GM12878 (cell line): ENCODE results near the gene HLA-B. TPM values are rescaled to one million over a fixed set of nuclear protein-coding genes. Genes with fewer than 3 reads are reported as not detected.

Source experiments
- ATF7 ChIP-seq: fragments of 450-650 bp; IDR thresholded peaks from 2 replicates; pipeline ENCODE4 v1.6.1; 2016; ENCODE audit warnings: low read depth, mild to moderate bottlenecking
- BCL11A ChIP-seq: IDR thresholded peaks from 2 replicates; pipeline ENCODE4 v1.6.1; 2011; ENCODE audit warnings: low read depth, low read length
- CHD2 ChIP-seq: IDR thresholded peaks from 2 replicates; pipeline ENCODE4 v1.6.1; 2011; ENCODE audit warnings: low read depth, low read length, improper control_type of control experiment, borderline replicate concordance
- HDAC2 ChIP-seq: fragments of 200-600 bp; sonication (generic); IDR thresholded peaks from 2 replicates; pipeline ENCODE4 v1.6.1; 2017
- KLF5 ChIP-seq: fragments of 450-650 bp; IDR thresholded peaks from 2 replicates; pipeline ENCODE4 v1.6.1; 2014; ENCODE audit warnings: mild to moderate bottlenecking; ENCODE audit not compliant: partially characterized antibody
- LARP7 ChIP-seq: fragments of 450-650 bp; IDR thresholded peaks from 2 replicates; pipeline ENCODE4 v1.6.1; 2017; ENCODE audit warnings: mild to moderate bottlenecking
- MTA2 ChIP-seq: fragments of 450-650 bp; IDR thresholded peaks from 2 replicates; pipeline ENCODE4 v1.6.1; 2016; ENCODE audit warnings: low read depth, mild to moderate bottlenecking, moderate library complexity
- NFIC ChIP-seq: IDR thresholded peaks from 2 replicates; pipeline ENCODE4 v1.6.1; 2012; ENCODE audit warnings: low read depth, mild to moderate bottlenecking, inconsistent platforms, low read length, moderate library complexity
- NFYB ChIP-seq: IDR thresholded peaks from 2 replicates; pipeline ENCODE4 v1.6.1; 2011; ENCODE audit warnings: low read depth, mild to moderate bottlenecking, low read length, improper control_type of control experiment, moderate library complexity; ENCODE audit not compliant: insufficient read depth
- NR2F1 ChIP-seq: fragments of 450-650 bp; conservative IDR thresholded peaks from 2 replicates; pipeline ENCODE4 v1.6.1; 2017; ENCODE audit warnings: mild to moderate bottlenecking
- RFX5 ChIP-seq: IDR thresholded peaks from 2 replicates; pipeline ENCODE4 v1.6.1; 2011; ENCODE audit warnings: low read depth, low read length, improper control_type of control experiment
- SMAD5 ChIP-seq: IDR thresholded peaks from 2 replicates; pipeline ENCODE4 v1.6.1; 2016; ENCODE audit warnings: antibody characterized with exemption, low read depth
- SMARCA5 ChIP-seq: fragments of 450-650 bp; IDR thresholded peaks from 2 replicates; pipeline ENCODE4 v1.6.1; 2017; ENCODE audit warnings: mild to moderate bottlenecking
- SMC3 ChIP-seq: IDR thresholded peaks from 2 replicates; pipeline ENCODE4 v1.6.1; 2011; ENCODE audit warnings: low read length, improper control_type of control experiment, borderline replicate concordance
- TCF3 ChIP-seq: IDR thresholded peaks from 2 replicates; pipeline ENCODE4 v1.6.1; 2012; ENCODE audit warnings: low read depth, mild to moderate bottlenecking, low read length, borderline replicate concordance; ENCODE audit not compliant: insufficient read depth
- ZNF207 ChIP-seq: fragments of 450-650 bp; IDR thresholded peaks from 2 replicates; pipeline ENCODE4 v1.6.1; 2014; ENCODE audit warnings: antibody characterized with exemption, mild to moderate bottlenecking, borderline replicate concordance
- polyA plus RNA-seq, 11 experiments: library from polyadenylated mRNA; depleted of rRNA in 4 of 11; unstranded in 6 of 11; stranded (reverse) in 5 of 11; fragments of >200 nt; fragmentation: Nextera tagmentation in 4 of 11; fragmentation: Illumina TruSeq in 1 of 11; extraction: Ambion mirVana in 4 of 11; extraction: Trizol in 1 of 11; gene quantifications; 1 replicate in 1 of 11; 2 replicates in 10 of 11; pipeline versions ENCODE4 v1.2.1 to v1.2.3, GENCODE V29; 2011 to 2016; ENCODE audit warnings: inconsistent platforms in 2 of 11, missing spikeins in 2 of 11, low read depth in 1 of 11
- total RNA-seq, 4 experiments: library from RNA; depleted of rRNA in 3 of 4; stranded (reverse); fragments of >200 nt in 3 of 4; fragmentation: Illumina TruSeq in 1 of 4; extraction: Trizol in 1 of 4; gene quantifications; 2 replicates each; pipeline versions ENCODE4 v1.2.1 to v1.2.3, GENCODE V29; 2013 to 2021
- TF ChIP-seq, protein P1 (sequence below): fragments of 450-650 bp; IDR thresholded peaks from 2 replicates; pipeline ENCODE4 v1.6.1; 2017; ENCODE audit warnings: borderline replicate concordance
- TF ChIP-seq, protein P2 (sequence below): fragments of 450-650 bp; IDR thresholded peaks from 2 replicates; pipeline ENCODE4 v1.6.1; 2017; ENCODE audit warnings: mild to moderate bottlenecking, moderate library complexity
- TF ChIP-seq, protein P3 (sequence below): fragments of 450-650 bp; IDR thresholded peaks from 2 replicates; pipeline ENCODE4 v1.6.1; 2018; ENCODE audit warnings: borderline replicate concordance, mild to moderate bottlenecking; ENCODE audit not compliant: partially characterized antibody
- TF ChIP-seq, protein P4 (sequence below): fragments of 450-650 bp; IDR thresholded peaks from 2 replicates; pipeline ENCODE4 v1.6.1; 2016; ENCODE audit warnings: mild to moderate bottlenecking, moderate library complexity, borderline replicate concordance

Gene HLA-B
- total and polyA plus RNA-seq, 10 of the 15 experiments (the other 5 are each of a cell fraction or from before 2014, with no cell fraction given): 820 to 5,128 (median 3,370) TPM

DNA sequence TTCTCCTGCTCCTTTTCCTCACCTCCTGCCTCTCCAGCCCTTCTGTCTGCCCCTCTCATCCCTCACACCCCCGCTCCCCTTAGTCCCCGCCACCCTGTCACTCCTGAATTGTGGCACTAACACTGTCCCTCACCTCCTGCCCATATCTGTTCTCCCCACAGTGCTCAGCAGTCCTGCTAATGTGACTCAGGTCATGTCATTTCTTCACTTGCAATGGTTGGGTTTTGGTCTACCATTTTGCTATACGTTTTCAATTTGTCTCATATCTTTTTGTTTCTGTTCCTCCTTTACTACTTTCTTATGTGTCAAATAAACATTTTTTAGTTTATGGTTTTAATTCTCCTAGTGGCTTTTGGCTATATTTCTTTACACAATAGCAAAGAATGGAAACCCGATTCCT is 1.3 kb upstream of the HLA-B start (continued):
- TF ChIP-seq RFX5 (no peak), LARP7 (no peak), TCF3 (no peak), HDAC2 (no peak), MTA2 (peak; percentile 31; the same call in 1 of the 2 replicates), SMARCA5 (no peak), KLF5 (no peak), BCL11A (peak; percentile 49; the same call in 1 of the 2 replicates), CHD2 (no peak), SMC3 (no peak), NFYB (no peak), ZNF207 (no peak), ATF7 (no peak), SMAD5 (0 out of 2 replicates have a peak, but pooled peaks have one; percentile 25), NR2F1 (no peak), NFIC (peak; percentile 62; the same call in 1 of the 2 replicates)
- TF ChIP-seq, protein P1, sequence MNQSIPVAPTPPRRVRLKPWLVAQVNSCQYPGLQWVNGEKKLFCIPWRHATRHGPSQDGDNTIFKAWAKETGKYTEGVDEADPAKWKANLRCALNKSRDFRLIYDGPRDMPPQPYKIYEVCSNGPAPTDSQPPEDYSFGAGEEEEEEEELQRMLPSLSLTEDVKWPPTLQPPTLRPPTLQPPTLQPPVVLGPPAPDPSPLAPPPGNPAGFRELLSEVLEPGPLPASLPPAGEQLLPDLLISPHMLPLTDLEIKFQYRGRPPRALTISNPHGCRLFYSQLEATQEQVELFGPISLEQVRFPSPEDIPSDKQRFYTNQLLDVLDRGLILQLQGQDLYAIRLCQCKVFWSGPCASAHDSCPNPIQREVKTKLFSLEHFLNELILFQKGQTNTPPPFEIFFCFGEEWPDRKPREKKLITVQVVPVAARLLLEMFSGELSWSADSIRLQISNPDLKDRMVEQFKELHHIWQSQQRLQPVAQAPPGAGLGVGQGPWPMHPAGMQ: no peak
- TF ChIP-seq, protein P2, sequence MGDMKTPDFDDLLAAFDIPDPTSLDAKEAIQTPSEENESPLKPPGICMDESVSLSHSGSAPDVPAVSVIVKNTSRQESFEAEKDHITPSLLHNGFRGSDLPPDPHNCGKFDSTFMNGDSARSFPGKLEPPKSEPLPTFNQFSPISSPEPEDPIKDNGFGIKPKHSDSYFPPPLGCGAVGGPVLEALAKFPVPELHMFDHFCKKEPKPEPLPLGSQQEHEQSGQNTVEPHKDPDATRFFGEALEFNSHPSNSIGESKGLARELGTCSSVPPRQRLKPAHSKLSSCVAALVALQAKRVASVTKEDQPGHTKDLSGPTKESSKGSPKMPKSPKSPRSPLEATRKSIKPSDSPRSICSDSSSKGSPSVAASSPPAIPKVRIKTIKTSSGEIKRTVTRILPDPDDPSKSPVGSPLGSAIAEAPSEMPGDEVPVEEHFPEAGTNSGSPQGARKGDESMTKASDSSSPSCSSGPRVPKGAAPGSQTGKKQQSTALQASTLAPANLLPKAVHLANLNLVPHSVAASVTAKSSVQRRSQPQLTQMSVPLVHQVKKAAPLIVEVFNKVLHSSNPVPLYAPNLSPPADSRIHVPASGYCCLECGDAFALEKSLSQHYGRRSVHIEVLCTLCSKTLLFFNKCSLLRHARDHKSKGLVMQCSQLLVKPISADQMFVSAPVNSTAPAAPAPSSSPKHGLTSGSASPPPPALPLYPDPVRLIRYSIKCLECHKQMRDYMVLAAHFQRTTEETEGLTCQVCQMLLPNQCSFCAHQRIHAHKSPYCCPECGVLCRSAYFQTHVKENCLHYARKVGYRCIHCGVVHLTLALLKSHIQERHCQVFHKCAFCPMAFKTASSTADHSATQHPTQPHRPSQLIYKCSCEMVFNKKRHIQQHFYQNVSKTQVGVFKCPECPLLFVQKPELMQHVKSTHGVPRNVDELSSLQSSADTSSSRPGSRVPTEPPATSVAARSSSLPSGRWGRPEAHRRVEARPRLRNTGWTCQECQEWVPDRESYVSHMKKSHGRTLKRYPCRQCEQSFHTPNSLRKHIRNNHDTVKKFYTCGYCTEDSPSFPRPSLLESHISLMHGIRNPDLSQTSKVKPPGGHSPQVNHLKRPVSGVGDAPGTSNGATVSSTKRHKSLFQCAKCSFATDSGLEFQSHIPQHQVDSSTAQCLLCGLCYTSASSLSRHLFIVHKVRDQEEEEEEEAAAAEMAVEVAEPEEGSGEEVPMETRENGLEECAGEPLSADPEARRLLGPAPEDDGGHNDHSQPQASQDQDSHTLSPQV: no peak
- TF ChIP-seq, protein P3, sequence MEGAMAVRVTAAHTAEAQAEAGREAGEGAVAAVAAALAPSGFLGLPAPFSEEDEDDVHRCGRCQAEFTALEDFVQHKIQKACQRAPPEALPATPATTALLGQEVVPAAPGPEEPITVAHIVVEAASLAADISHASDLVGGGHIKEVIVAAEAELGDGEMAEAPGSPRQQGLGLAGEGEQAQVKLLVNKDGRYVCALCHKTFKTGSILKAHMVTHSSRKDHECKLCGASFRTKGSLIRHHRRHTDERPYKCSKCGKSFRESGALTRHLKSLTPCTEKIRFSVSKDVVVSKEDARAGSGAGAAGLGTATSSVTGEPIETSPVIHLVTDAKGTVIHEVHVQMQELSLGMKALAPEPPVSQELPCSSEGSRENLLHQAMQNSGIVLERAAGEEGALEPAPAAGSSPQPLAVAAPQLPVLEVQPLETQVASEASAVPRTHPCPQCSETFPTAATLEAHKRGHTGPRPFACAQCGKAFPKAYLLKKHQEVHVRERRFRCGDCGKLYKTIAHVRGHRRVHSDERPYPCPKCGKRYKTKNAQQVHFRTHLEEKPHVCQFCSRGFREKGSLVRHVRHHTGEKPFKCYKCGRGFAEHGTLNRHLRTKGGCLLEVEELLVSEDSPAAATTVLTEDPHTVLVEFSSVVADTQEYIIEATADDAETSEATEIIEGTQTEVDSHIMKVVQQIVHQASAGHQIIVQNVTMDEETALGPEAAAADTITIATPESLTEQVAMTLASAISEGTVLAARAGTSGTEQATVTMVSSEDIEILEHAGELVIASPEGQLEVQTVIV: no peak
- TF ChIP-seq, protein P4, sequence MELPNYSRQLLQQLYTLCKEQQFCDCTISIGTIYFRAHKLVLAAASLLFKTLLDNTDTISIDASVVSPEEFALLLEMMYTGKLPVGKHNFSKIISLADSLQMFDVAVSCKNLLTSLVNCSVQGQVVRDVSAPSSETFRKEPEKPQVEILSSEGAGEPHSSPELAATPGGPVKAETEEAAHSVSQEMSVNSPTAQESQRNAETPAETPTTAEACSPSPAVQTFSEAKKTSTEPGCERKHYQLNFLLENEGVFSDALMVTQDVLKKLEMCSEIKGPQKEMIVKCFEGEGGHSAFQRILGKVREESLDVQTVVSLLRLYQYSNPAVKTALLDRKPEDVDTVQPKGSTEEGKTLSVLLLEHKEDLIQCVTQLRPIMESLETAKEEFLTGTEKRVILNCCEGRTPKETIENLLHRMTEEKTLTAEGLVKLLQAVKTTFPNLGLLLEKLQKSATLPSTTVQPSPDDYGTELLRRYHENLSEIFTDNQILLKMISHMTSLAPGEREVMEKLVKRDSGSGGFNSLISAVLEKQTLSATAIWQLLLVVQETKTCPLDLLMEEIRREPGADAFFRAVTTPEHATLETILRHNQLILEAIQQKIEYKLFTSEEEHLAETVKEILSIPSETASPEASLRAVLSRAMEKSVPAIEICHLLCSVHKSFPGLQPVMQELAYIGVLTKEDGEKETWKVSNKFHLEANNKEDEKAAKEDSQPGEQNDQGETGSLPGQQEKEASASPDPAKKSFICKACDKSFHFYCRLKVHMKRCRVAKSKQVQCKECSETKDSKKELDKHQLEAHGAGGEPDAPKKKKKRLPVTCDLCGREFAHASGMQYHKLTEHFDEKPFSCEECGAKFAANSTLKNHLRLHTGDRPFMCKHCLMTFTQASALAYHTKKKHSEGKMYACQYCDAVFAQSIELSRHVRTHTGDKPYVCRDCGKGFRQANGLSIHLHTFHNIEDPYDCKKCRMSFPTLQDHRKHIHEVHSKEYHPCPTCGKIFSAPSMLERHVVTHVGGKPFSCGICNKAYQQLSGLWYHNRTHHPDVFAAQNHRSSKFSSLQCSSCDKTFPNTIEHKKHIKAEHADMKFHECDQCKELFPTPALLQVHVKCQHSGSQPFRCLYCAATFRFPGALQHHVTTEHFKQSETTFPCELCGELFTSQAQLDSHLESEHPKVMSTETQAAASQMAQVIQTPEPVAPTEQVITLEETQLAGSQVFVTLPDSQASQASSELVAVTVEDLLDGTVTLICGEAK: no peak
